Muscle of back (tissue), 11 donors: ENCODE data around the gene GRK1. TPM values are rescaled to one million over a fixed set of nuclear protein-coding genes. Genes with fewer than 3 reads are reported as not detected.

Experiments
- DNase-seq, 3 donors: peaks; one replicate each; pipeline versions ENCODE4 v3.0.0 to v3.0.0-alpha.2; 2013
- polyA plus RNA-seq, 10 donors: library from polyadenylated mRNA; unstranded; fragments of 120-200 nt; gene quantifications; one replicate each; pipeline ENCODE4 v1.2.1, GENCODE V29; 2013; ENCODE audit not compliant: insufficient read length in 10 of 10

Gene GRK1
- polyA plus RNA-seq, 10 donors, result 0.08 to 0.46 (median 0.25) TPM; not detected in 1

DNA sequence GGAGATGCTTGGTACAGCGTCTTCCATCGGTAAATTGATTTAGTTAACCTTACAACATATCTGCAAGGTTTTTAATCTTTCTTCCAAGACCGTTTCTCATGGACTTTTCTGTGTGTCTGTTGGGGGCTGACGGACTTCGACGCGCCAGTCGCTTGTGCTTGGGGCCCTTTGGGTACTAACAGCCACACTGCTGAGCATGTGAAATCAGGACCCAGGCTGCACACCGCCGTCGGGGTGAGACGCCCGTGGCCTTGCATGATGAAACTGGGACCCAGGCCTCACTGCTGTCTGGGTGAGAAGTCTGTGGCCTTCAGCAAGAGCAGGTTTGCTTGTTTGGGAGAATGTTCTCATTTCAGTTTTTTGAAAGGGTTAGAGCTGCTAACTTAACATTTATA is 18.8 kb upstream of the GRK1 start:
- no peak for DNase-seq

DNA sequence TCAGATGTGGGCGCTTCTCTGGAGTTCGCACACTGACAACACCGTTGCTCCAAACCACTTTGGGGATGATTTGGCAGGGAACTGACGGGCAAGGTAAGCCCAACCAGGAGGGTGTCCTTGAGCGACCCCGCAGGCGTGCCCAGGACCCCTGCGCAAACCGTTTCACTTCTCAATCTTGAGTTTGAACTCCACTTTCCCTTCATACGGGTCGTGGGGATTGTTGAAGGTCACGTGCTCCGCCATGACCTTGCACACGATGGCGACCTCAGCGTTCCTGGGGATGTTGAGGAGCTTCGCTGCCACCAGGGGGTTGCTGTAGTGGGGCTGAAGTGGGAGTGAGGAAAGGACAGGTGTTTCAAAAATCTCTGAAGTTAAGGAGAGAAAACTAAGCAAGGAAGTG is 17.8 kb upstream of the GRK1 start:
- no peak for DNase-seq

DNA sequence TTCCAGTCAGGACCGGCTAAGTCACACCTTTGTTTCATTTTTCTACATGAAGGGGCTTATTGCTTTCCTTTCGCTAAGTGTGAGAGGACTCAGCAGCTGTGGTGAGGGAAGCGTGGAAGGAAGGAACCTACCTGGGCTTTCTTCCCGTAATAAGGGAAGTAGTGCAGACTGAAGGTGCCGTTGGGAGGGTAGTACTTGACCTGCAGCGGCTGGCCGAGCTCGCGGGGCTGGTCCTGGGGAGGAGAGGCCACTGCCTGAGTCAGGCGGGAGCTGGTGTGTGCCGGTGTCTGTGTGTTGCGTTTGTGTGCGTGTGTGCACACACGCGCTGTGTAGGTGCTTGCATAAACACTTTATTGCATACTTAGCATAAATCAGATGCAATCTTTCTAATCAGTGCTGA is 16.7 kb upstream of the GRK1 start:
- DNase-seq, result no peak

DNA sequence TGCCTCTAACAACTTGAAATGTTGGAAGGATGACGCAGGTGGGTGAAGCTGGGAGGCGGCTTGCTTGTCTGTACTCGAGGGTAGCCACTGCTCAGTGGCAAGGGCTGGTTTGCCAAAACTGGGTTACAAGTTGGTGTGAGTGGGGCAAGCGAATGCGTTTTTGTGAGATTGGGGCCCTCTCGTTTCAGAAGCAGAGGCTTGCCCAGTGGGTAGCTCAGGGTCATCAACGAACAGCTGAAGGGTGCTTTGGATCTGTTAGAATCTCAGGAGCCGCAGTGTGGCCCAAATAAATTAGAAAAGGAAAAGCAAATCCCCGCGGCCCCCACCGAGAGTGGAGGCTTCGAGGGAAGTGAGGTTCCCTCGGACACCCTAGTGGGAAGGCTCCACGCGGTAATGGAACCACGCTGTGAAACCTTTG is 16.3 kb upstream of the GRK1 start:
- no peak for DNase-seq

DNA sequence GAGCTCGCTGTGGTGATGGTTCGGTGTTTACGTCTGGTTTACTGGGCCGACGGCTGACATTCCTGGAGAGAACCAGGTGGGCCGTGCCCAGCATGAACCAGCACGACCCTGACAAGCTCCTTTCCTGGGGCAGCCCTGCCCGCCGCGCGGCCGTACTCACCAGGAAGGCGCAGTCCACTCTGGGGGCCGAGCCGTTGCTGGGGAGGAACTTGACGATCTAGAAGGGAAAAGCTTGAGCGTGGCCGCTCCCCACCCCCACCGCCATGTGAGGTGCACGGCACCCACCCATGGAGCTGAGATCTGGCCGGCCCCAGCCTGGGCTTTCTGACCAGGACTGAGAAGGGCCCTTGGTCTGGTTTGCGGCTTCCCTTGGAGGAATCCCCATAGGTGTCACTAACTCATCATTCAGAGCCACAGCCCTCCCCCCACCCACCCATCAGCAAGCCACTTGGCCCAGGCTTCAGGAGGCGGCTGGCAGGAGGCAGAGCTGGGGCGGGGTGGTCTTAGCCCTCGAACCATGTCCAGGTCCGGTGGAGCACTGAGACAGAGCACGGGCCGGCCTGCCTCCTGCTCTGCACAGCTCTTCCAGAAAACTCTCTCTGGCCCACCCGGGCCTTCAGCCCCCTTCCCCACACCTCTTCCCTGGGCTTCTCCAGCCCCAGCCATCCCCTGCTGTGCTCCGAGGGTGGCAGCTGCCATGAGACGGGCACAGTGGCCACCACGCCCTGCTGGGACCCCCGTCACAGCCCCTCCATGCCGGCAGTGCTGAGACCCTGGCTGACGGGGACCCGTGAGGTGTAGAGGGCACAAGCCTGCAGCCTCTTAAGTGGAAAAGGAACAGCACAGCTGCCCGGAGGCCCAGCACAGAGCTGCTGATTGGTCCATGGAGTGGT is 15.3 kb upstream of the GRK1 start:
- no peak for DNase-seq

DNA sequence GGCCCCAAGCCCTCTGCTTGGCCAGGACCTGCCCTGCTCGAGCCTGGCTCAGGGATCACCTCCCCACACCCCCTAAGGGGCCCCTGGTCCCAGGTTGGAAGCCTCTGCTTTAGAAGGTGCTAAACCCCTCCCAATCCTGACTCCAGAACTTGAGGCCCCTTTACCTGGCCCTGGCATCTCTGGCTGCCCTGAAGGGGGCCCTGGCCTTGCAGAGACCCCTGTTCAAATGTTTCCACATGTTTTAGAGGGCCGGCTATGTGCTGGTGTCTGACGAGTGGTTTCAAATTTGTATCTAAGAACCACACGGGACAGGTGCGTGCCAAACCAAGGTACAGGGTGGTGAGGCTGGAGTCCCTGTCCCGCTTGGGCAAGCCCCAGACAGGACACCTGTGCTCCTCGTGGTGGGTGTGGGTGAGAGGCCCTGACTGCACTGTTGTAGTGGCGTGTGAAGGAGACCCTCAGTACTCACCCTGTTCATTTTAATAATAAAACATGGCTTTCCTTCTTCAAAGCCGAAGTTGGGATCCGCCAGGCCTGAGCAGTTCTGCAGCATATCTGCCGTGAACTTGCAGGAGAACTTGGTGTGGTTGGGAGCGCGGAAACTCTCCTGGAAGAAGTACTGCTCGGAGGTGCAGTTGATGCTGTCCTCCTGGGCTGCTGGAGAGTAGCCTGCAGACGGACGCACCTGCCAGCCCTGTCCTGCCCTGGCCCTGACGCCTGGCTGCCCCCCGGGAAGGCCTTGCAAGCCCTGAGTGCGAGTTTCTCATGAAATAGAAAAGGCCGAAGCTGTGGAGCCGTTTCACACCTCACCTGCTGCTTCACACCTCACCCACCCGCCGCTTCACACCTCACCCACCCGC is 14.4 kb upstream of the GRK1 start:
- DNase-seq, result no peak

DNA sequence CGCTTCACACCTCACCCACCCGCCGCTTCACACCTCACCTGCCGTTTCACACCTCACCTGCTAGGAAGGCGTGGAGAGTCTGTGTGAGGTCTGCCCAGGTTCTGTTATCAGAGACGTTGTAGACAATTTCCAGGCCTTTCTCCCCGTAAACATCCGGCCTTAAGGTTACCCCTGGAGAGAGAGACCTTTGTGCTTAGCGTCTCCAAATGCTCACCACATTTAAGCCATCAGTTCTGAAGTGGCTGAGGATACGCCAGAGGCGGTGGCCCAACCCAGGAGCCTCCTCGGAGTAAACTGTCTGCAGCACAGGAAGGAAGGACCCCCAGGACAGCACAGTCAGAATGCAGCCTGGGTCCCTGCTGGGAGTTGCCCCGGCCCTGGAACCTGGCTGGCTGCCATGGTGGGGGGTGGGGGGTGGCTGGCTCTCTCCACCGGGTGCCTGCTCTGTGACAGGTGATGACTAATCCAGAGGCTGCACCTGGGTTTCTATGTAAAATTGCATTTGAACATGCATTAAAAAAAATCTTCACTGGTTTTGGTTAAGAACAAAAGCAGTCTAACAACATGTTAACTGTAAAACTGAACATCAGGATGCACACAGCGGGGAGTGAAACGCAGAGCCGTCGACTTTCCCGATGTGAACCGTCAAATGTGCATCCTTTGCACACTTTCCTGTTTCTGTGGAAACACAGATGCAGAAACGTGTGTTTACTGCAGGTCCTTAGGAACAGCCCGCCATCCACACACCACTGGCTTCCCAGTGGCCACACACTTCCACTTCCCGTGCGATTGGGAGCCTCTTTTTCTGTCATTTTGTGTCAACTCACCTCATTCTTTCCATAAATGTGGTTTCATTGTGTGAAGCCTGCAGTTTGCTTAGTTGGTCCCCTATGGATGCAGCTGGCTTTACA is 13.5 kb upstream of the GRK1 start:
- peak in 1 of 3 donors; percentile 42 for DNase-seq

DNA sequence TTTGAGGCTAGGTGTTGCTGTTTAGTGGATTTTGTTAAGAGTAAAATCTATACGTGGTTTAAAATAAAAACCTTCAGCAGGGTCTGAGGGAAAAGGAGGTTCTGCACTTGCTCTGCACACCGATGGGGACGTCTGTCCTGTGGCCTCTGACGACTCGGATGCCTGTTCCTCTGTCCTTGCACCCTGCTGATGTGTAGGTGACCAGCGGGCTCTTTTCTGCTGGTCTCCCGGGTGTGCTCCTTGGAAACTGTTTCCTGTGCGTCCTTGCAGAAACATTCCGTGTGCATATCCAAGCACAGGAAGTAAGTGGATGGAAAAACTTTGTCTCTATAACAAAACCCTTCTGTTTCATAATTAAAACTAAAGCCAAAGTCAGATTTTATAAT is 12.9 kb upstream of the GRK1 start:
- DNase-seq, result no peak

DNA sequence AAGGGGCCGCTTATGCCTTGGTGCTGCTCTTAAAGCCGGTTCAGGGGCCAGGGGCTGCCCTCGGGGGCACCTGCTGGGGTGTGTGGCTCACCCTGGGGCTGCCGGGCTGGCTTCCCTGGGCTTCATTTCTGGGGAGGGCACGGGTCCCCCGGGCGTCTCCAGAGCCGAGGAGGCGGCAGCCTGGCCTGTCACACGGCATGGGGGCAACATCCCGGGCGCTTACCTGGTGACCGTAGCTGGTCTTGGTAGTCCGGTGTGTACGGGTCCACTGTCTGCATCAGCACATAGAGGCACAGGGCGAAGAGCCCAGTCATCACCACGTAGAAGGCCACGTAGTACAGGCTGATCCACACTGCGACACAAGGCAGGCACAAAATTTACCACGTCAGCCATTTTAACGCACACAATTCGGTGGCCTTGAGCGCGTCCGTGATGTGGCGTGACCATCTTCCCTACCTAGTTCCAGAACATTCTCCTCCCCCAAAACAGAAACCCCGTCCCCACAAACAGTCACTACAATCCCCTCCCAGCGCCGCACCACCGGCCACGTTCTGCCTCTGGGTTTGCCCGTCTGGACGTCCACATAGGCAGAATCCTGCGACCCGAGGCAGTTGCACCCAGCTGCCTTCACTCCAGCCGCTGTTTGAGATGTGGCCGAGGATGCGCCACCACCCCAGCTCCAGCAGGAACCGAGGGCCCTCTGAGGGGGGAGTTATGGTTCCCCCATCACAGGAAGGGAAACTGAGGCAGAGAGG is 12.3 kb upstream of the GRK1 start:
- DNase-seq, result no peak

DNA sequence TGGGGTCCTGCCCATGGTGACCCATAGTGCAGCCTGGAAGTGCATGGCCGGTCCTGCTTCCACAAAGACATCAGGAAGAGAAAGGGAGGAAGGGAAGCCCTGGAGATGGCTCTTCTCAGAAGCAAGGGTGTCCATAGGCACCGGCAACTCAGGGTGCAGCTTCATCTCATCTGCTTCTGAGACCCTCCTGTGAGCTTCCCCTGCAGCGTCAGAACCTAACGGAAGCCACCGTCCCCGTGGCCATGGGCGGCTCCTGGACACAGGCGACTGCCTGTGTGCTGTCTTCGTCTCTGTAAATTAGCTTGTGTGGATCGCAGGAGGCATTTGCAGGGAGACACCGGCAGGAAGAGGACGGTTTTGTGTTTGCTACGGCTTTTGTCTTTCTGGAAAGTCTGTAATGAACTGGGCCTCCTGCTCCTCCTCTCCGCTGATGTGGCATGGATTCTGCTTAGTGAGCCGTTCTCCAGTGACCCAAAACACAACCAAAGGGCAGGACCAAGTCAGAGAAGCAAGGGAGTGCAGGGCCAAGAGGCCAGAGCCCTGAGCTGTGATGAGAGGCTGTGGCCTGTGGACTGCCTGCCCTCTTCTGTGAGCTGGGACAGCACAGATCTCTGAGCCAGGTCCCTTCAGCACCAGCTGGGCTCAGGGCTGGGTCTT is 11.5 kb upstream of the GRK1 start:
- DNase-seq, result no peak

DNA sequence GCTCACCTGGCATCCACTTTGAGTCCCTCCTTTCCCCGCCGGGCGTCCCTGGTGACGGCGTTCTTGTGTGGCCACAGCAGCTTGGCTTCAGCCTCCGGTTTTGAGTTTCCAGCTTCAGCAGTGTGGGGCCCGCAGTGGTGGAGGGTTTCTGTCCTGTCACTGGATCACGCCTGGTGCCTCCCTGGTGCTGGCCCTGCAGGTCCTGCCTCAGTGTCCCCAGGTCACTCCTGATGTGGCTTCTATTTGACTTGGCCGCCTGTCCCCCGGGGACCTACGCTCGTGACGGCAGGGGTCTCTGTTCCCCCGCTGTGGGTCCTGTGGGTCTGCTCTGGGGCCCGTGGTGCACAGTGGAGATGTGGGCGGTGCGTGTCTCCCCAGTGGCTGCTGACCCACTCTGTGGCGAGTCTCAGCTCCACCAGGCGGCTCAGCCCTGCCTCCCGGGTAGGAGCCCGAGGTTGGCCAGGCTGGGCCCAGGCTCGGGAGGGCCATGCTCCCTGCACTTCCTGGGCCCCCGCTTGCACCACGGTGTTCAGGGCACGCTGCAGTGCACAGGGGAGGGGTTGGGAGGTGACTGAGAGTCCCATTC is 10.9 kb upstream of the GRK1 start:
- DNase-seq, result no peak

DNA sequence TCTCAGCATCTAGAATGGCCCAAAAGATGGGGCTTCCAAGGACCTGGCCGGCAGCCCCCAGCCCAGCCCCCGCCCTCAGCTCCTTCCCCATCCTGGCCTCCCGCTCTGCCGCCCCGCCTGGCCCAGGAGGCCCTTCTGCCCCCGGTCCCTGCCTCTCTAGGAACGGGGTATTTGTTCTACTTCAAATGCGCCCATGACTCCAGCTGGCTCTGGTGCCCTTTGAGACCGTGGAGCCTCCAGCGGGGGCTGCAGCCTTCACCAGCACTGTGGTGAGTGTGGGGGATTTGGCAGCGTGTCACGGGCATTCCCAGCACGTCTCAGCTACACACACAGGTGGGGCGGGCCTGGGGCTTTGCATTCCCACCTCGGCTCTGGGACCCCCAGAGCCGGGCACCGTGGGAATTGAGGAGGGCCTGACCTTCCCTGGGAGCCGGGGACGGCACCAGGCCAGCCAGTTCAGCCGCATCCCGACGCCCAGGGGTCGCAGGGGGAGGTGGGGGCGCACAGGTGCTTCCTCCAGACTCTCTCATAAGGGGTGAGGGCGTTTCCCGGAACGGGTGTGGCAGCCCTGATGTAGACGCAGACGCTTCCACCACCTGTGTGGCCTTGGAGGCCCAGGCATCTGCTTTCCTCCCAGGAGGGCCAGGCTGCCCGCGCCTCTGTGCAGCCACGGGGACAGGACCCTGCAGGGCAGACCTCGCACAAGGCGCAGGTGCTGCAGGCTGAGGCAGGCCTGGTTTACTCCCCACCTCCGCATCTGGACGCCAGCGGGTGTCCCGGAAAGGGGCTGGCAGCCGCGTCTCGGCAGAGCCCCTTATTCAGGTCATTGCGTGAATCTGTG is 10.0 kb upstream of the GRK1 start:
- no peak for DNase-seq

DNA sequence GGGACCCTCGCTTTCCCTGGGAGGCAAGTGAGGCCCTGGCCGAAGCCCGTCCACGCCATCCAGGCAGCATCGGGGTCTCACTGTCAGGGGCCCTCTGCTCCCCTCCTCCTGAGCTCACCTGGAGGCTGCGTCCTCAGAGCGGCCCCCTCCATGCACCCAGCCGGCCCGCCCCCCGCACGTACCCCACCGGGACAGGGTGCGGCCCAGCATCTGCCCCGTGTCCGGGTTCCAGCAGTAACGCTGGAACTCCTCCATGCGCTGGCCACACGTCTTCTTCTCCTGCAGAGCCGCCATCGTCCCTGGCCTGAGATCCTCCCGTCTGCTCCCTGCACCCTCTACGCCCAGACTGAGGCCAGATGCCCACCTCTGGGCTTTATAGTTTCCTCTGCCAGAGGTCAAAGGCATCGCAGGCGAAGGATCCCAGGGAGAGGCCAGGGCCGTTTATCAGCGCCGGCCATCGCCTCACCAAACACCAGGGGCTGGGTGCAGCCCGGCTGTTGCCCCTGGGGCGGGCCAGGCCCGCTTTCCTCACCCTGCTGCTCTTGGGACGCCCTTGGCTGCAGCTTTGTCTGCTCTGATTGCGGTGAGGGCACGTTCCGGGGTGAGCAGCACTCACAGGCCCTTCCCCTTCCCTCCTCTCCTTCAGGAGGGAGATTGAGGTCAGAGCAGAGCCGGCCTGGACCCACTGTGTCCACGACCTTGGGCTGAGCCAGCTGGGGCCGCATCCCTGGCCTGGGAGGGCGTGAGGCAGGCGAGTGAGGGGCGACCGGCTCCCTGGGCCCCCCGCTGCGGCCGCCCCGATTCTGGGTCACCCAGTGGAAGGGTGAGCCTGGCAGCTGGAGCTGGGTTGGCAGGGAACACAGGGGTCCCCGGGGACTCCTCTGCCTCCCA is 8.9 kb upstream of the GRK1 start, which contains the start of gene ATP4B:
Gene ATP4B, minus strand, starts transcription at position 348 of the 891 bp plus-strand sequence. Its CDS starts 54 bp downstream, at position 294.
- DNase-seq, result no peak

DNA sequence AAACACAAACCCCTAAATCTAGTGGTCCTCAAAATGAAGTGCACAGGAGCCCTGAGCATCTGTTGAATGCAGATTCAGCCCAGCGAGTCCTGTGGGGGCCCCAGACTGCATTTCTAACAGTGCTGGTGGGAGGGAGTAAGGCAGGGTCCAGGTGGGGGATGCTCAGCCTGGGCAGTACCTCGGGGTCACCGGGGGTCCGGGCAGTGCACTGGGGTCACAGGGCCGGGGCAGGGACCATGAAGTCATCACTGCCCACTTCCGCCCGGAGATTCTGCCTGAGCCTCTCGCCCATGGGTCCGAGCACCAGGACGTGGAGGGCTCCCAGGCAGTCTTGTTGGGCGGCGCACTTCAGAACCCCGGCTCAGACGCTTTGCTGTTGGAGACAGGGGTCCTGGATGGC is 8.2 kb upstream of the GRK1 start:
- no peak for DNase-seq

DNA sequence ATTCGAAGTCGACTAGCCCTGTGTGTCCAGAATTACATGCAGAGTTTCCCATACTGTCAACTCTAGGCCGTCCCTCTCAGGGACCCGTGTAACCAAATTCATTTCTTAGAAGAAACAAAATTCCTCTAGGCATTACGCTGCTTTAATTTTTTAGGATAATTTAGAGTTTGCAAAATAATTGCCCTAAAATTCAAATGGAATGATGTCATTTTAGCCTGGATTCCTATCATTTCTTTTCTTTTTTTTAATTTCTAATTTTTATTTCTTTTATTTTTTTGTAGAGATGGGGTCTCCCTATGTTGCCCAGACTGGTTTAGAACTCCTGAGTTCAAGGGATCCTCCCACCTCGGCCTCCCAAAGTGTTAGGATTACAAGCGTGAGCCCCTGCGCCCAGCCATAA is 7.7 kb upstream of the GRK1 start:
- no peak for DNase-seq

DNA sequence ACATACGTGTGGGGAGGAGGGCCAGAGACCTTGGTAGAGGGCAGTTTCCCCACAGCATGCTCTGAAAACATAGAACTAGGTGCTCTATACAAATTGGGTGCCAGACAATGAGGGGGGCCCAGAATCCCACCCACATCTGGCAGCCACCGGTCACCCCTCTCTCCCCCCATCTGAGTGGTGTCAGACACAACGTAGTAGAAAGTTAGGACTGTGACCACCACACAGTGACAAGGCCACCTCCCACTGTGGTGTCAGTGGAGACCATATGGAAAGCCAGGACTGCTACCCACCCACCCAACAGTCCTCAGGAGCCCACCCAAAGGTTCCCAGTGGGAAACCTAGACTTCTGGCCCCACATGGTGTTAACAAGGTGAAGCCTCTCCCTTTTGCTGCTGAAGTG is 7.0 kb upstream of the GRK1 start:
- no peak for DNase-seq

DNA sequence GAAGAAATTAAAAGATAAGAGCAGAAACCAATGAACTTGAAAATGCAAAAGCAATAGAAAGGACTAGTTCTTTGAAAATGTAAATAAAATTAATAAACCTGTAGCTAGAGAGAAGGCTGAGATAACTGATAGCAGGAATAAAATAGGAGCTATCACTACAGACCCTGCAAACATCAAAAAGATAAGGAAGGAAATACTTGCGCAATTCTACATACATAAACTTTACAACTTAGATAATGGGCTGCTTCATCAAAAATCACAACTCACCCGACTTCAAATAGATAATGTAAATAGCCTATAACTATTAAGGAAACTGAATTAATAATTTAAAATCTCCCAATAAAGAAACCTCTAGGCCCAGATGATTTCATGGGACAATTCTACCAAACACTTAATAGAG is 5.5 kb upstream of the GRK1 start:
- no peak for DNase-seq

DNA sequence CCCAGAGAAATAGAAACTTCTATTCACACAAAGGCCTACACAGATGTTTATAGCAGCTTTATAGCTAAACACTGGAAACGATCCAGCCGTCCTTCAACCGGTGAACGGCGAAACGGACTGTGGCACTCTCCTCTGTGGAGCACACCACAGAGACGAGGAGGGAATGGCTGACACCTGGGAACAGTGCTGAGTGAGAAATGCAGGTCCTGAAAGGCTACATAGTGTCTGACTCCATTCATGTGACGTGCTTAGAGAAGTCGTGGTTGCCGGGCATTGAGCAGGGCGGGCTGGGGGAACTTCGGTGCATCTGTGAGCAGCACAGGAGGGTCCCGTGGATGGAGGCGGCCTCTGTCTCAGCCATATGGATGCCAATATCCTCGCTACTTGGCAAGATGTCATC is 3.1 kb upstream of the GRK1 start:
- DNase-seq, result no peak
